GM21515 (cell line): ENCODE measurements around the gene SLC17A9.
A peak's percentile ranks its signal among the peaks of the same experiment; 100 is the strongest.

Experiments
- ATAC-seq: cut with Tn5 transposase; IDR thresholded peaks from one replicate; pipeline ENCODE4 v1.9.1; 2021; ENCODE audit not compliant: unreplicated experiment

The SLC17A9 gene

GRCh38 chr20:63000036-63000435, 47.5 kb downstream of the SLC17A9 start:
- no peak for ATAC-seq

- no peak for ATAC-seq
These were observed 48.4 kb downstream of the SLC17A9 start for GRCh38 chr20:63000958-63001357.

- no peak for ATAC-seq
These were observed 50.0 kb downstream of the SLC17A9 start for GRCh38 chr20:63002511-63002910.

GRCh38 chr20:63003546-63003945, 51.0 kb downstream of the SLC17A9 start:
- ATAC-seq = no peak

- ATAC-seq = no peak
These were observed 52.3 kb downstream of the SLC17A9 start for GRCh38 chr20:63004607-63005364.

- ATAC-seq = no peak
These were observed 52.9 kb downstream of the SLC17A9 start for GRCh38 chr20:63005365-63005861.

- ATAC-seq = no peak
These were observed 53.5 kb downstream of the SLC17A9 start for GRCh38 chr20:63005862-63006539.

GRCh38 chr20:63006540-63007359, 54.2 kb downstream of the SLC17A9 start, which contains the start of gene BHLHE23:
TSS of gene BHLHE23 (minus strand) at chr20:63006964. CDS start at chr20:63006774, 190 bp downstream.
- ATAC-seq = no peak

- no peak for ATAC-seq
These were observed 54.8 kb downstream of the SLC17A9 start for GRCh38 chr20:63007360-63007645.

GRCh38 chr20:63007646-63008488, 55.4 kb downstream of the SLC17A9 start:
- no peak for ATAC-seq

GRCh38 chr20:63008541-63009044, 56.1 kb downstream of the SLC17A9 start:
- no peak for ATAC-seq

- peak; percentile 44 for ATAC-seq
These were observed 56.8 kb downstream of the SLC17A9 start for GRCh38 chr20:63009045-63009961.

GRCh38 chr20:63009988-63010769, 57.7 kb downstream of the SLC17A9 start:
- ATAC-seq = peak; percentile 52

GRCh38 chr20:63011798-63012197, 59.3 kb downstream of the SLC17A9 start:
- ATAC-seq = no peak

GRCh38 chr20:63013207-63013606, 60.7 kb downstream of the SLC17A9 start:
- no peak for ATAC-seq

GRCh38 chr20:63014287-63014686, 61.8 kb downstream of the SLC17A9 start:
- no peak for ATAC-seq

- ATAC-seq = no peak
These were observed 62.2 kb downstream of the SLC17A9 start for GRCh38 chr20:63014710-63015109.

- no peak for ATAC-seq
These were observed 62.7 kb downstream of the SLC17A9 start for GRCh38 chr20:63015147-63015661.
